GM18868 (cell line): ENCODE data around the gene TUBE1.

Experiments
- ATAC-seq: cut with Tn5 transposase; IDR thresholded peaks from one replicate; pipeline ENCODE4 v1.9.1; 2021; ENCODE audit warnings: mild to moderate bottlenecking, moderate library complexity; ENCODE audit not compliant: unreplicated experiment

TUBE1 gene

GRCh38 chr6:112036088-112036637 lies 51.1 kb downstream of the TUBE1 start:
- no peak for ATAC-seq

DNA sequence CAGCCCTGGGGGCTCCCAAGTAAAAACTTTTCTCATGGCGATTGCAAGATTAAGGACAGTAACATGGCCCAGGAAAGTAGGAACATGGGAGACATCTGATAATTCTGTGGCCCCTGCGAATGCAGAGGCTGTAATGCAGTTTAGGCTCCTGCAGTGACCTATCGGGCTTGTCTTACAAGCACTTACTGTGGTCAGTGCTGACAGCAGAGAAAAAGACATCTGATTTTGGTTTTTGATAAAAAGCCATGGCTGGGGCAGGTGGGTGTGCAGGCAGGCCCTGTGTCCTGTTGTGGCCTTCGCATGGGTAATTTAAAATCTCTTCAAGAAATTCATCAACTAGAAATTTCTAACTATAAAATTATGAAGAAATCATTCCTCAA lies 52.7 kb downstream of the TUBE1 start:
- no peak for ATAC-seq

GRCh38 chr6:112033791-112034615 lies 53.3 kb downstream of the TUBE1 start:
- no peak for ATAC-seq

DNA sequence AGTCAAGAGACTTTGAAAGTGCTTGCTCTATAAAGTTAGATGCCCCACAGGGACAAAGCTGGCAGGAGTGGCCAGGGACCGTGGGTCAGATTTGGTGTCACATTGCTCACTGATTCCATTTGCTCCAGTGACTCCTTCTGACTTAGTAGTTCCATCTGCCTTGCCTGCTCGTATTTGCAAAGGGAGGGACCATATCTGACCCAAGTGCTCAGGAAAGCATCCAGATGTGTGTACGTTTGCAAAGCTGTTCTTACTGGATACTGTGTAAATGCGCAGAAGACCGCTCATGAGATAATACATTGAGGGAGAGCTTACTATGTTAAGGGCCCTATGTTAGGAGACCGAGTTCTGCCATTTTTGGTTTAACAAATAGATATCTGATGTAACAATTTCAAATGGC lies 54.6 kb downstream of the TUBE1 start:
- ATAC-seq = no peak

DNA sequence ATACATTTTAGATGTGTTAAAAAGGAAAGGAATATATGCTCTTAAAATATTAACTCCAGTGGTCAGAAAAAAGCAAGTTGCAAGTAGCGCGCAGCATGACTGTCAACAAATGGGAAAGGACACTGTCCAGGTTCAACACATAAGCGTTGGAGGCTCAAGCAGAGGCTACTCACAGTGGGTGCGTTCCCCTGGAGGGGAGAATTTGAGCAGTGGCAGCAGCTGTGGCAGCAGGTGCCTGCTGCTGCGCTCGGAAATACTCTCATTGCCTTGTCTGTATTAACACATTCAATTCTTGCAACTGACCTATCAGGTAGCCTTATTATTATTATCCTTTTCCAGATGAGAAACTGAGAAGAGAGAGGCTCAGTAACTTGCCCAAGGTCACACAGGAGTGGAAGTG lies 55.3 kb downstream of the TUBE1 start:
- ATAC-seq = no peak

DNA sequence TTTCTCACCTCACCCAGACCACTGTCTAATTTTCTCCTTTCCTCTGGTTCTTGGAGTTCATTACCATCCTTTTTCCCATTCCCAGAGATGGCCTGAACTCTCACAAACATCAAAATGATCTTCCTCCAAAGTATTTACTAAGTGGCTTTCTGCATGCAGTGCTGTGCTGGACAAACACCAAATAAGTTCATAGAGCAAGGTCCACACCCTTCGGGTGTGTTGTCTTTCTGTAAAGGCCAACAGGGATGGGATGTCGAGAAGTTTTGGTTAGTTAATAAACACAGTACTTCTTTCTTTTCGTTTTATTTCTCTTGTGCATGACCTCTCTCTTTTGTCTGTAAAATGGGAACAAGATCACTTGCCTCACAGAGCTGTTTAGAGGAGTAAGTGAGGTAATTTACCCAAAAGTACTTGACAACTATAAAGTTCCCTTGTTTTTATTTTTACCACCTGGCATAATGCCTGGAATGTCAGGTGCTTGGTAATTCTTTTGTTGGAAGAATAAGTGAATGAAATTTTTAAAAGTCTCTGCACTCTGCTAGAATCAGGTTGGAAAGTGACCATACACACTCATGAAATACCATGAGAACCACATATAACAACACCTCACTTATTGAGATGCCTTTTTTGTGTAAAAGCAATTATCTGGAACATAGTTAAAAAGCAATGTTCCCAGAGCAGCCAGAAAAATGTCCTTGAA lies 56.2 kb downstream of the TUBE1 start:
- ATAC-seq = no peak

DNA sequence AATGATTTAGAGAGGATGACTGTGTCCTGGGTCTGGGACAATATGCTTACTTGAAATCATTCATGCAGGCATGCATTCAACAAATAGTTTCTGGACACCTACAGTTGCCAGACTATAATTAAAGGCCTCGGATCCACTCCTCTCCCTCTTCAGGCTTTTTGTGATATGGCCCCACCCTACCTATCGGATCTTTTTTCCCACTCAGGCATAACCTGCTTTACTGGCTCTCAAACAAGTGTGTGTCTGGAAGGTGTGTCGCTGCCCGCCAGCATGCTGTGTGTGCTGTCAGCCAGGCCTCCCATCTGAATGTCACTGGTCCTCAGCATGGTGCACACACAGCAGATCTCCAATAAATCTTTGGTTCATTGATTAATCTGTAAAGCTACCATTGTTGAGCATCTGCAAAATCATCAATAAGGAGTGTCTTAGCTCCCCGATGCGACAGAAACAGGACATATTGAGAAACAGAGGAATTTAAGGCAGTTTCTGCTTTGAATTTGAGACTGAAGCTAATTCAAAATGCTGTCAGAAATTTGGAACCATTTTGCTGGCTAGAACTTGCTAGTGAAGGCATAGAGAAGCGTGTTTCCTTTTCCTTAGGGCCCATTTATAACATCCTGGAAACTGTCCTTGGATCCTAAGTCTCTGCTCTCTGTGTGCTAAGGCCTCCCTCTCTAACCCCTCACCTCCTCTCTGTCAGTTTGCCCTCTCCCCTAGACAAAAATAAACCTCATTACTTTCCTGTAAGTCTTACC lies 56.9 kb downstream of the TUBE1 start:
- no peak for ATAC-seq

- ATAC-seq = peak; percentile 76
Measured at GRCh38 chr6:112029045-112029822, 58.0 kb downstream of the TUBE1 start.

- ATAC-seq = peak; percentile 71
Measured at GRCh38 chr6:112027942-112028674, 59.2 kb downstream of the TUBE1 start.

DNA sequence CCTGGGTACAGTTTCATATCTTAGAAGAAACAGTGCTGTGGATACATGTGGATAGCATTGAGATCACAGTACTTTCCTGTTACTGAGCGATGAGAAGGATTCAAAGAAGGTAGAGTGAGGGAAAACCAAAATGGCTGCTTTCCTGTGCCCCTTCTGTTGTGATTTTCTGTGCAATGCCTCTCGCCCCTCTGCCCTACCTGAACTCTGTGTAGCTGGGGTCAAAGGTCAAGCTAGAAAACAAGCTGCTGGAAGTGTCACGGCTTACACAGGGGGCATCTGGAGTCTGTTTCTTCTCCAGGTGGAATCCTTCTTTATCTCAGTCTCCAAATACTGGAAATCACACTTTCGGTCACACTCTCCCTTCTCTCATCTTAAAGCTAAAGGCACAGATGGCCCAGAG lies 60.3 kb downstream of the TUBE1 start:
- ATAC-seq = no peak

- no peak for ATAC-seq
Measured at GRCh38 chr6:112024464-112024863, 62.8 kb downstream of the TUBE1 start.

DNA sequence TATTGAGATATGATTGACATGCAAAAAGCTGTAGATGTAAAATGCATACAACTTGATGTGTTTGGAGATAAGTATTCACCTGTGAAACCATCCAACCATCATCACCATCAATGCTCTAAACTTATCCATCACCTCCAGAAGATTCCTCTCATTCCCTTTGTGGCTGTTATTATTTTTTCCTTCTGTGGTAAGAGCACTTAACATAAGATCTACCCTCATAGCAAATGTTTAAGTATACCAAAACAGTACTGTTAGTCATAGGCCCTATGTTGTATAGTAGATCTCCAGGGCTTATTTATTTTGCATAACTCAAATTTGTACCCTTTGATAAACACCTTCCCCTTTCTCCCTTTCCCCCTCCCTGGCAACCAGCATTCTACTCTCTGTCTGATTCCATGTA lies 64.5 kb downstream of the TUBE1 start:
- ATAC-seq = no peak

DNA sequence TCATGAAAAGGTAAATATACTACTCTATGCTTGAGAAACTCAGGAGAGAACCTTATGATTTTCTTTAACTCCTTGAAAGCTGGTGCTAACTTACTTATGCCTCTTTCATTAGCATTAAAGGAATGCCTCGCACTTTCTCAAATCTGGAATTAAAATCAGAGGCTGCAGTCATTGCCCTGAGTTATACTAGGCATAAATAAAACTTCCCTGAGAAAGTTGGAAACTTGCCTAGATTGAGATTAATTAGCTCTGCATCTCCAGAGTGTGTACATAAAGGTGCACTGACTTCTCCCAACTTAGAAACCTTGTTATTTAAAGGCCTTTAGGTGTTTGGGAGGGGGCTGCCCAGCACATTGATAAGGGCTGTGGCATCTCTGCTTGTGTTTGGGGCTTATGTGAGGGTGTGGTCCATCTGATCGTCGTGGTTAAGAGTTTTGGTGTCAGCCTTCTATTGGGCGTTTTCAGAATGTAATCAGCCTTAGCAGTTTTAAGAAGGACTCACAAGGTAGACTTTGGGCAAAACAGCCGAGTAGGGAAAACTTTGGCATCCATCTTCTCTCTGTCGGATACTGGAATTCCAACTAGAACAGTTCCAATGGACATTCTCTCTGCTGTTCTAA lies 65.5 kb downstream of the TUBE1 start:
- no peak for ATAC-seq
